ENCODE measurements around the gene PTPRD. TPM values are rescaled to one million over a fixed set of nuclear protein-coding genes. Genes with fewer than 3 reads are reported as not detected.

The PTPRD gene
- total RNA-seq, 1 experiment from 2014 or later = 1.8 TPM

- H3K9me3 Mint-ChIP-seq (ENCODE audit: low read depth, unreplicated experiment) = peaks cover 15% of the 10 kb centered on the region
- CTCF ChIA-PET = no interaction called here
- no peaks in the 10 kb centered on the region for H3K4me1 Mint-ChIP-seq (ENCODE audit: low read depth, unreplicated experiment)
- no peaks in the 10 kb centered on the region for H3K27me3 Mint-ChIP-seq (ENCODE audit: unreplicated experiment)
- no peak for DNase-seq
- intact Hi-C loops (cut with micrococcal nuclease; ENCODE audit: unreplicated experiment) = no loop called here
- TF ChIP-seq CTCF (IDR thresholded peaks at IDR 0.05; ENCODE audit: unreplicated experiment) = no peak
- no peak overlapping the region for H3K27ac Mint-ChIP-seq (ENCODE audit: unreplicated experiment)
- no peak overlapping the region for H3K4me3 Mint-ChIP-seq (ENCODE audit: low read depth, unreplicated experiment)
- no TSS peak for BruUV-seq (replicated peaks)
- no peaks in the 10 kb centered on the region for H3K36me3 Mint-ChIP-seq (ENCODE audit: insufficient read depth, unreplicated experiment)
Measured at GRCh38 chr9:10443181-10443867, 169.5 kb downstream of the PTPRD start.

- Mint-ChIP-seq H3K9me3 (ENCODE audit: low read depth, unreplicated experiment) (peaks cover 3% of the 10 kb centered on the region), H3K4me3 (ENCODE audit: low read depth, unreplicated experiment) (no peak overlapping the region), H3K27ac (ENCODE audit: unreplicated experiment) (no peak overlapping the region), H3K4me1 (ENCODE audit: low read depth, unreplicated experiment) (no peaks in the 10 kb centered on the region), H3K27me3 (ENCODE audit: unreplicated experiment) (no peaks in the 10 kb centered on the region), H3K36me3 (ENCODE audit: insufficient read depth, unreplicated experiment) (no peaks in the 10 kb centered on the region)
- CTCF ChIA-PET = no interaction called here
- intact Hi-C loops (cut with micrococcal nuclease; ENCODE audit: unreplicated experiment) = no loop called here
- DNase-seq = no peak
- no peak for TF ChIP-seq CTCF (IDR thresholded peaks at IDR 0.05; ENCODE audit: unreplicated experiment)
- no TSS peak for BruUV-seq (replicated peaks)
Measured at GRCh38 chr9:10438955-10439354, 173.8 kb downstream of the PTPRD start.

GRCh38 chr9:10436756-10437155 lies 176.0 kb downstream of the PTPRD start:
- no peak overlapping the region for H3K27ac Mint-ChIP-seq (ENCODE audit: unreplicated experiment)
- CTCF ChIA-PET = no interaction called here
- H3K36me3 Mint-ChIP-seq (ENCODE audit: insufficient read depth, unreplicated experiment) = no peaks in the 10 kb centered on the region
- intact Hi-C loops (cut with micrococcal nuclease; ENCODE audit: unreplicated experiment) = no loop called here
- no peak for TF ChIP-seq CTCF (IDR thresholded peaks at IDR 0.05; ENCODE audit: unreplicated experiment)
- peaks cover 9% of the 10 kb centered on the region for H3K9me3 Mint-ChIP-seq (ENCODE audit: low read depth, unreplicated experiment)
- no peaks in the 10 kb centered on the region for H3K4me1 Mint-ChIP-seq (ENCODE audit: low read depth, unreplicated experiment)
- no peak overlapping the region for H3K4me3 Mint-ChIP-seq (ENCODE audit: low read depth, unreplicated experiment)
- no peaks in the 10 kb centered on the region for H3K27me3 Mint-ChIP-seq (ENCODE audit: unreplicated experiment)
- no TSS peak for BruUV-seq (replicated peaks)
- no peak for DNase-seq

GRCh38 chr9:10434412-10434811 lies 178.4 kb downstream of the PTPRD start:
- no peak for TF ChIP-seq CTCF (IDR thresholded peaks at IDR 0.05; ENCODE audit: unreplicated experiment)
- no peak overlapping the region for H3K4me3 Mint-ChIP-seq (ENCODE audit: low read depth, unreplicated experiment)
- H3K9me3 Mint-ChIP-seq (ENCODE audit: low read depth, unreplicated experiment) = peaks cover 6% of the 10 kb centered on the region
- H3K4me1 Mint-ChIP-seq (ENCODE audit: low read depth, unreplicated experiment) = no peaks in the 10 kb centered on the region
- CTCF ChIA-PET = no interaction called here
- no peak overlapping the region for H3K27ac Mint-ChIP-seq (ENCODE audit: unreplicated experiment)
- intact Hi-C loops (cut with micrococcal nuclease; ENCODE audit: unreplicated experiment) = no loop called here
- H3K36me3 Mint-ChIP-seq (ENCODE audit: insufficient read depth, unreplicated experiment) = no peaks in the 10 kb centered on the region
- no peaks in the 10 kb centered on the region for H3K27me3 Mint-ChIP-seq (ENCODE audit: unreplicated experiment)
- BruUV-seq (replicated peaks) = no TSS peak
- no peak for DNase-seq

Measured in Calu3 (cell line).